Fibroblast of villous mesenchyme (primary cell): ENCODE measurements around the gene LRRC32. TPM values are rescaled to one million over a fixed set of nuclear protein-coding genes. Genes with fewer than 3 reads are reported as not detected.
A peak's percentile ranks its signal among the peaks of the same experiment; 100 is the strongest.

ENCODE experiments used
- DNase-seq: peaks from one replicate; pipeline ENCODE4 v3.0.0-alpha.2; 2010; ENCODE audit warnings: low read depth
- H3K4me3 ChIP-seq: 2 replicates; pipeline ENCODE4 v1.5.1; 2011; ENCODE audit warnings: low read depth, mild to moderate bottlenecking, low read length
- CTCF ChIP-seq: IDR thresholded peaks from 2 replicates; pipeline ENCODE4 v1.5.1; 2012; ENCODE audit warnings: low read depth, mild to moderate bottlenecking, low read length; ENCODE audit not compliant: insufficient read depth
- total RNA-seq: library from RNA; depleted of rRNA; stranded (reverse); fragments of >200 nt; gene quantifications from 2 replicates; pipeline ENCODE4 v1.2.3, GENCODE V29; 2012

LRRC32 gene
- total RNA-seq, 1 donor: 12.1 TPM

DNA sequence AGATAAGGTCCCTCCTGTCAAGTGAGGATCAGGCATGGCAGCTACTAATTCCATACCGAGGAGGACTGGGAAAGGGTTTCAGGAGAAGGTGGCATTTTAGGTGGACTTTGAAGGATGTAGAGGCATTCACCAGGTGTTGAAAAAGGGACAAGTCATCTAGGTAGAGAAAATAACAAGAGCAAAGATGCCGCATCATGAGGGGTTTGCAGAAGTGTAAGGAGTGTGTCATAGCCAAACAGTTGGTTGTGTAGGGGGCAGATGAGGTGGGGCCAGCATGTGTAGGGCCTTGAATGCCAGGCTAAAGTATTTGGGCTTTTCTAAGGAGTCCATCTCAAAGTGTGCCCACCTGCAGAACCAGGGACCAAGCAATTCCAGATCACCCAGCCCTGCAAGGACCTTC lies 11.6 kb upstream of the LRRC32 start:
- no peak for DNase-seq
- no peak overlapping the region for H3K4me3 ChIP-seq
- TF ChIP-seq CTCF: no peak

DNA sequence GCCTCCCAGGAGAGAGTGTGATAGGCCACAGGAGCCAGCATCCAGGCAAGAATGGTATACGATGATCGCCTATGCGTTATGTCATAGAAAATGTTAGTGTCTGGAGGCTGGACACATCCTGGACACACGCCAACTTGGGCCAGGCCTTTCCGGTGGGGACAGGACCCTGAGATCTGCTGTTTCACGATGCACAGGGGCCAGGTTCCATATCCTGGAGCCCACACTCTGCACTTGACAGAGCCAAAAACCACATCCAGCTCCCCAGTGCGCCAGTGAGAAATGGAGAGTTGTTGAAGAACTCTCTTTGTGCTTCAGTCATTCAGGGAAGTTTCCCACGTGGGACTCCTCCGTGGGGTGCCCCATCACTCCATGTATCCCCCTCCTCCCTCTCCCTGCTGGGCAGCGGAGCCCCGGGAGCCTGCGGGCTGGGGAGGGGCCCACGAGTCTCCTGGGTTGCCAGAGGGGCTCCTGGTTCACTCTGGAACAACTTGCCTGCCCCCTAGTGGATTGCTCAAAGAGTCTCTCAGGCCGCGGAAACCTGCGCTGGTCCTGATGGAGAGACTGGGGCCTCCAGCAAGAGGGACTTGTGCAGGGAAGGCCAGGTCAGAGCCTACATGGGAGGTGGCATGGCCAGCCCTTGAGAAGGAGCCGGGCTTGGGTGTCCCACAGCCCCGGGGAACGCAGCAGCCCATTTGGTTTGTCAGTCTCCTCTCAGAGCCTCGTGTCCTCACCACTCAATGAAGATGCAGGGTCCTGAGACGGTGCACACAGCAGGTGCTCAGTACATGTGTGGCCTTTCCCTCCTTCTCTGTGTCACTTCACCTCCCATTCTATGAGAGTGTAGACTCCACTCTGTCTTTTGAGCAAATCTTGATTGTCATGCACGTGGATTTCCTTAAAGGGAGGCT lies 10.2 kb upstream of the LRRC32 start:
- no peak overlapping the region for H3K4me3 ChIP-seq
- peak; percentile 75 for DNase-seq
- TF ChIP-seq CTCF: peak; percentile 89

DNA sequence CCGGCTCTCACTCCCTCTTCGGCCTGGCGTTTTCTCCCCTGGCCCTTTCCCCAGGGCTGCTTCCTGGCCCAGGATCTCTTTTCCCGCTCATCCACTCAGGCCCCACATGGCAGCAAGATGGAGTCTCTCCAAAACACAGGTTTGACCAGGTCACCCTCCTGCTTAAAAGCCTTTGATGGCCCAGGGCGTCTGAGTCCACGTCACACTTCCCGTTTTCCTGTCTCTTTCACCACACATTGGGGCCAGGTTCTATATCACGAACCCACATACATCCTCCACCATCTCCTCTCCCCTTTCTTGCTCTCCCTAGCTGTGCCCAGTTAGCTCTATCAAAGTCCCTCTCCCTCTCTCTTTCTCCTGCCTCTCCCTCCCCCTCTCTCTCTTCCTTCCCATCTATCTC lies 7.8 kb upstream of the LRRC32 start:
- no peak for TF ChIP-seq CTCF
- H3K4me3 ChIP-seq: no peak overlapping the region
- no peak for DNase-seq

GRCh38 chr11:76677458-76677765 lies 6.9 kb upstream of the LRRC32 start:
- TF ChIP-seq CTCF: no peak
- no peak for DNase-seq
- H3K4me3 ChIP-seq: no peak overlapping the region

GRCh38 chr11:76676636-76677457 lies 6.3 kb upstream of the LRRC32 start:
- H3K4me3 ChIP-seq: no peak overlapping the region
- no peak for DNase-seq
- no peak for TF ChIP-seq CTCF

DNA sequence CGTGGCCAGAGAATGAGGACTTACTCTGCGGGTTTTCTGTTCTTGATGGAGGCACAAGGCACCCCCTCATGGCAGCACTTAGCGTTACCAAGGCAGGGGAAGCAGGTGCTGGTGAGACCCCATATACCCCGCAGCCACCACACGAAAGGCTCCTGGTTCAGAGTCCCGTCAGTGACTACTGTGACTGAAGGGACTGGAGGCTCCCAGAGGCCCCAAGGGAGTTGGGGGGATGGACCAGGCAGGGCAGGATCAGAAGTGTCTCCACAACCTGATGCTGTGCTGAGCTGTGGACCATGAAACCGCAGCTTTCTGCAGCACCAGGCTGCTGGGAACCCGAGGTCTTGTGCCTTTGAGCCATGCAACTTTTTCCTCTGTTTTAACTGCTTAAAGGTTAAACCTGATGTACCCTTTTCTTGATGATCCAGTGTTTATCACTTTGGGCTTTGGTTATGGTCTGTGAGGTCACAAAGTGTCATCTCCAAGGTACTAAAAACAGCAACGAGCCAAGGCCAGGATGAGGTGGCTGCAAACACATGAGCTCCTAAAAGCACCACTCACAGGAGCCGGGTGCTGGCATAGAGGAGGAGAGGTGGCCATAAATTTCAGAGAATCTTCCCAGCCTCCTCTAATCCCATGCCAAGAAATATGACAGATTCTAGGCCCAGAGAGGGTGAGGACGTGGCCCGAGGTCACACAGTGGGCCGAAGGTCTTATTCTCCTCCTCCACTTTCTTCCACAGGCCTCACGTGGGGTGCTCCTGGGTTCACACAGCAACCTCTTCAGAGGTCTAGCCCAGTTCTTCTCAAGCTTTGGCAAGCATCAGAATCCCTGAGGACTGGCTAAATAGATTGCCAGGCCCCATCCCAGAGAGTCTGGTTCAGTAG lies 4.2 kb upstream of the LRRC32 start:
- TF ChIP-seq CTCF: peak; percentile 6
- DNase-seq: no peak
- H3K4me3 ChIP-seq: no peak overlapping the region
